Astrocyte of the cerebellum (primary cell): Measurements from ENCODE around the gene HDC.

Experiments used
- DNase-seq: peaks from one replicate; pipeline ENCODE4 v3.0.0-alpha.2; 2011; ENCODE audit warnings: low read depth
- H3K4me3 ChIP-seq: 2 replicates; pipeline ENCODE4 v1.5.1; 2011; ENCODE audit warnings: mild to moderate bottlenecking, low read depth, low read length, moderate library complexity
- in situ Hi-C: cut with HindIII; loops from 2 replicates; pipeline ENCODE4 v1.10.0; 2017; ENCODE audit warnings: low sequenced_read_pairs
- TF ChIP-seq, protein P1 (sequence below): IDR thresholded peaks from 2 replicates; pipeline ENCODE4 v1.5.1; 2012; ENCODE audit warnings: low read length, low read depth, moderate library complexity, mild to moderate bottlenecking; ENCODE audit errors: missing control alignments

The HDC gene

DNA sequence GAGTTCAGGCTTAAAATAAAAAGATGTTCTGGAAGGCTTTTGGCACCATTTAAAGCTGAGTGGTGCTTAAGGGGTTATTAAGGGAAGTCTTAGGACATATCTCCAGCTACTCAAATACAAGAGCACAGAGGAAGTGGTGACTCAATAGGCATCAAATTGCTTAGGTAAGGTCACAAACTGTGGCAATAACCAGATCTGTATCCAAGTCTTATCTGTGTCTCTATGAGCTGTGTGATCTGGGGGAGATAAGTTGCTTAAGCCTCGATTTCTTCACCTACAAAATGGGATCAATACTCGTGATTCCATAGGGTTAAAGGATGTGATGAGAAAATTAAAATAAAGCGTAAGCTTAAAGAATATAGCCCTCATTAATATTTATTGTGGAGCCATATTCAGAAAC, 7.6 kb downstream of the HDC start:
- H3K4me3 ChIP-seq, result no peak overlapping the region
- DNase-seq, result no peak
- in situ Hi-C loops, result no loop called here
- TF ChIP-seq, protein P1, sequence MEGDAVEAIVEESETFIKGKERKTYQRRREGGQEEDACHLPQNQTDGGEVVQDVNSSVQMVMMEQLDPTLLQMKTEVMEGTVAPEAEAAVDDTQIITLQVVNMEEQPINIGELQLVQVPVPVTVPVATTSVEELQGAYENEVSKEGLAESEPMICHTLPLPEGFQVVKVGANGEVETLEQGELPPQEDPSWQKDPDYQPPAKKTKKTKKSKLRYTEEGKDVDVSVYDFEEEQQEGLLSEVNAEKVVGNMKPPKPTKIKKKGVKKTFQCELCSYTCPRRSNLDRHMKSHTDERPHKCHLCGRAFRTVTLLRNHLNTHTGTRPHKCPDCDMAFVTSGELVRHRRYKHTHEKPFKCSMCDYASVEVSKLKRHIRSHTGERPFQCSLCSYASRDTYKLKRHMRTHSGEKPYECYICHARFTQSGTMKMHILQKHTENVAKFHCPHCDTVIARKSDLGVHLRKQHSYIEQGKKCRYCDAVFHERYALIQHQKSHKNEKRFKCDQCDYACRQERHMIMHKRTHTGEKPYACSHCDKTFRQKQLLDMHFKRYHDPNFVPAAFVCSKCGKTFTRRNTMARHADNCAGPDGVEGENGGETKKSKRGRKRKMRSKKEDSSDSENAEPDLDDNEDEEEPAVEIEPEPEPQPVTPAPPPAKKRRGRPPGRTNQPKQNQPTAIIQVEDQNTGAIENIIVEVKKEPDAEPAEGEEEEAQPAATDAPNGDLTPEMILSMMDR, result no peak

DNA sequence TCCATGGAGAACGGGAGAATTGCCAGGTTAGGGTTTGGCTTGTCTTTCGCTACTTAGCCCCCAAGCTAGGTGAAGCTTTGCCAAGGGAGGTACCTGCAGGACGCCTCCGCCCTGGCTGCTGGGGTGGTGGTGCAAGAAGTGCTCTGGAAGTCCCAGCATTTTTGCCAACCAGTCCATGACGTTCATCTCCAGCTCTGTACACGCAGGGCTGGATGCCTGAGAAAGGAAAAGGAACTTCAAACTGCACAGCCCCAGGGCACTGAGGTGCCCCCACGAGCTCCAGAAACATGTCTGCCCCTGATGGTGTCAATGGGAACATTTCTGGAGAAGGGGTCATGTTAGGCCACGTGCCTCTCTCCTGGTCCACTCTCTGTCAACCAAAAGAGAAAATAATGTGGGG, 8.2 kb downstream of the HDC start:
- TF ChIP-seq, protein P1, result no peak
- no peak overlapping the region for H3K4me3 ChIP-seq
- in situ Hi-C loops, result no loop called here
- no peak for DNase-seq

DNA sequence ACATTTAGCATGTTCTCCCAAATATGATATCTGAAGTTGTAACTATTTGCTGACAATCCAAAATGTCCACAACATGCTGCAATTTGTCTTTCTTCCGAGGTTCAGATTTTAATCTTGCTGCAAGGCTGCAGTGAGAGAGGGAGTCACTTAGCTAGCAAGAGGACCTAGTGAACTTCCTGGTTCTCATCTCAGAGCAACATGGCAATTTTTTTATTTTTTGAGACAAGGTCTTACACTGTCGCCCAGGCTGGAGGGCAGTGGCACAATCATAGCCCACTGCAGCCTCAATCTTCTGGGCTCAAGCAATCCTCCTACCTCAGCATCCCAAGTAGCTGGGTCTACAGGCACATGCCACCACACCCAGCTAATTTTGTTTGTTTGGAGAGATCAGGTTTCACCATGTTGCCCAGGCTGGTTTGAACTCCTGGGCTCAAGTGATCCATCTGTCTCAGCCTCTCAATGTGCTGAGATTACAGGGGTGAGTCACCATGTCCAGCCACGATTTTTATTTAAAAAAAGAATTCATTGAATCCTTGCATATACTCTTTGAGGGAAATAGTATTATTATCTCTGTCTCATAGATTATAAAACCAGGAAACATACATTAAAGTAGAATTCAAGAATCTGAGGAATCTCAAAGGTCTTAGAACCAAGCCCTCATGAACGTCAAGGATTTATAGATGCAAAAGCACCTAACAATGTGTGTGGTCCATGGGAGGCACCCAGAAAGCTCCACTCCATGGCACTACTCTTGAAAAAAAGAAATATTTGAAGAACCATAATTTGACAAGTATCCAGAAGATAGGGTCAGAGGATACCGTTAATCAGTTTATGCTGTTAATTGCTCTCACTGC, 9.1 kb downstream of the HDC start:
- H3K4me3 ChIP-seq, result no peak overlapping the region
- no peak for DNase-seq
- TF ChIP-seq, protein P1, result no peak
- in situ Hi-C loops, result no loop called here

- no peak for DNase-seq
- in situ Hi-C loops, result loop anchor here (5.0 kb wide), 1 partner anchor 35 kb away; no protein-coding TSS in a partner anchor
- H3K4me3 ChIP-seq, result no peak overlapping the region
- TF ChIP-seq, protein P1, result no peak
Observed at GRCh38 chr15:50252556-50252955, 13.0 kb downstream of the HDC start.

DNA sequence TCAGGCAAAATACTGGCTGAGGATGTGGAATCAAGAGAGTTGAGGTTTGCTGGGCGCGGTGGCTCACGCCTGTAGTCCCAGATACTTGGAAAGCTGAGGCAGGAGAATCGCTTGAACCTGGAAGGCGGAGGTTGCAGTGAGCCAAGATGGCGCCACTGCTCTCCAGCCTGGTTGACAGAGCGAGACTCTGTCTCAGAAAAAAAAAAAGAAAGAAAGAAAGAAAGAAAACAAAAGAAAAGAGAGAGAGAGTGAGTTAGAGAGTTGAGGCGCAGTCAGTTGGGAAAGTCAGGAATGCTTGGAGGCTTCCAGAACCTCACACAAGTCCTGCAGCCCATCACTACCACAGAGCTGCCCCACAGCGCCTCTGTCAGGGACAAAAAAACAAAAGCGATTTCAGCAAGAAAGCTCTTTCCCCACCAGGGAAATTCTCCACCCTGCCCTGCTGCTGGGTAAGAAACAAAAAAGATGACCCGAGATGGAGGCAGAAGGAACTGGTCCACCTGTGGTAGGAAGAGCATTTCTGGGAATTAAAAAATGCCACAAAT, 13.8 kb downstream of the HDC start:
- no peak overlapping the region for H3K4me3 ChIP-seq
- in situ Hi-C loops, result loop anchor here (5.0 kb wide), 1 partner anchor 34 kb away; no protein-coding TSS in a partner anchor
- TF ChIP-seq, protein P1, result no peak
- no peak for DNase-seq

GRCh38 chr15:50250760-50251394, 14.6 kb downstream of the HDC start:
- no peak overlapping the region for H3K4me3 ChIP-seq
- in situ Hi-C loops, result loop anchor here (5.0 kb wide), 1 partner anchor 34 kb away; no protein-coding TSS in a partner anchor
- TF ChIP-seq, protein P1, result no peak
- no peak for DNase-seq
